Placental epithelial cell (primary cell): Measurements from ENCODE around the gene DLK1. TPM values are rescaled to one million over a fixed set of nuclear protein-coding genes. Genes with fewer than 3 reads are reported as not detected.

ENCODE experiments used
- total RNA-seq: library from RNA; depleted of rRNA; stranded (reverse); fragments of >200 nt; gene quantifications from 2 replicates; pipeline ENCODE4 v1.2.3, GENCODE V29; 2012

DLK1 gene
- total RNA-seq, result under 0.01 TPM in 1 of 2 replicates, not detected in the other

DNA sequence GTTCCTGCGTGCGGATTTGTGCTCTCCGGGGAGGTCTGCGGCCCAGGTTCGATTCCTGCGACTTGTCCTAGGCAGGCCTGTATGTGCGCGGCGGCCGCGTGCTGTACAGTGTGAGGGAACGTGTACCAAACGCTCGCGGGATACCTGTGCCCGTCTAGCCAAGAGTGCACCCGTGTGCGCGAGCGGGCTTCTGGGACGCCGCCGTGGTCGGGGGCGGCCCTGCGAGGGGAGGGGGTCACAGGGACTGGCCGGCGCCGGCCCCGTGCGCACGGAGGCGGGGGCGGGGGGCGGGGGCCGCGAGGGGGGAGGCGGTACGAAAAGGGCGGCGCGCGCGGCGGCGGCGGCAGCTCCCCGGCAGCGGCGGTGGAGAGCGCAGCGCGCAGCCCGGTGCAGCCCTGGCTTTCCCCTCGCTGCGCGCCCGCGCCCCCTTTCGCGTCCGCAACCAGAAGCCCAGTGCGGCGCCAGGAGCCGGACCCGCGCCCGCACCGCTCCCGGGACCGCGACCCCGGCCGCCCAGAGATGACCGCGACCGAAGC, at the start of gene DLK1:
DLK1 (plus strand) TSS at position 343 of the 536 bp plus-strand sequence; CDS start at position 520, 177 bp downstream.

Other genes starting within 250 kb of the DLK1 start
- gene BEGAIN, start 139.5 kb upstream of the DLK1 start, total RNA-seq, result 1.4 and 1.6 TPM in 2 replicates
- 363 and 1,167 TPM in 2 replicates for gene MEG3, start 99.2 kb downstream of the DLK1 start, total RNA-seq
- not detected in 2 replicates for gene RTL1, start 176.8 kb downstream of the DLK1 start, total RNA-seq